GM23248 (cell line): ENCODE results near the gene TRMT44.

Source experiments
- EZH2 ChIP-seq: fragments of 200-600 bp; sonication (generic); IDR thresholded peaks from 2 replicates; pipeline ENCODE4 v1.6.1; 2018; ENCODE audit warnings: antibody characterized with exemption, mild to moderate bottlenecking; ENCODE audit not compliant: insufficient read depth, poor library complexity, severe bottlenecking
- EZH2phosphoT487 ChIP-seq: fragments of 200-600 bp; sonication (generic); IDR thresholded peaks from 2 replicates; pipeline ENCODE4 v1.6.1; 2018; ENCODE audit warnings: antibody characterized with exemption, moderate library complexity, mild to moderate bottlenecking, low read depth; ENCODE audit not compliant: insufficient read depth

GRCh38 chr4:8419222-8420041 lies 21.1 kb upstream of the TRMT44 start:
- TF ChIP-seq EZH2 (no peak), EZH2phosphoT487 (no peak)
